ENCODE results near the gene ALOXE3. TPM values are rescaled to one million over a fixed set of nuclear protein-coding genes. Genes with fewer than 3 reads are reported as not detected.

The ALOXE3 gene
- total and polyA plus RNA-seq, 12 donors = 0.09 TPM; not detected in 11

DNA sequence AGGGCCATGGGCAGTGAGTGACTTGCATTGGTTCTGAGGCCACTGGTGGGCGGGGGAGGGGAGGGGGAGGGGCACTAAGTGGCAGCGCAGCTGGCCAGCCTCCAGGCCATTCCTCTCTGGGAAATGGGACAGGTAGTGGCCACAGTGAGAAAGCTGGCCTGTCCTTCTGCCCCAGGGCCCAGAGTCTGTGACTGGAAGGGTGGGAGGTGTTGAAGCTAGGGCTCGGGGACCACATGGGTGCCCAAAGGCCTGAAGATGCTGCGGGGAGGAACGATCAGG, 30.4 kb downstream of the ALOXE3 start:
- TF ChIP-seq, protein P1, sequence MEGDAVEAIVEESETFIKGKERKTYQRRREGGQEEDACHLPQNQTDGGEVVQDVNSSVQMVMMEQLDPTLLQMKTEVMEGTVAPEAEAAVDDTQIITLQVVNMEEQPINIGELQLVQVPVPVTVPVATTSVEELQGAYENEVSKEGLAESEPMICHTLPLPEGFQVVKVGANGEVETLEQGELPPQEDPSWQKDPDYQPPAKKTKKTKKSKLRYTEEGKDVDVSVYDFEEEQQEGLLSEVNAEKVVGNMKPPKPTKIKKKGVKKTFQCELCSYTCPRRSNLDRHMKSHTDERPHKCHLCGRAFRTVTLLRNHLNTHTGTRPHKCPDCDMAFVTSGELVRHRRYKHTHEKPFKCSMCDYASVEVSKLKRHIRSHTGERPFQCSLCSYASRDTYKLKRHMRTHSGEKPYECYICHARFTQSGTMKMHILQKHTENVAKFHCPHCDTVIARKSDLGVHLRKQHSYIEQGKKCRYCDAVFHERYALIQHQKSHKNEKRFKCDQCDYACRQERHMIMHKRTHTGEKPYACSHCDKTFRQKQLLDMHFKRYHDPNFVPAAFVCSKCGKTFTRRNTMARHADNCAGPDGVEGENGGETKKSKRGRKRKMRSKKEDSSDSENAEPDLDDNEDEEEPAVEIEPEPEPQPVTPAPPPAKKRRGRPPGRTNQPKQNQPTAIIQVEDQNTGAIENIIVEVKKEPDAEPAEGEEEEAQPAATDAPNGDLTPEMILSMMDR (IDR thresholded peaks at IDR 0.05) = no peak
- ATAC-seq = no peak
- no peak overlapping the region for H3K27ac ChIP-seq
- peaks cover 0 to 86% (median 54%) of the 10 kb centered on the region in 7 donors for H3K27me3 ChIP-seq
- DNase-seq = no peak
- H3K36me3 ChIP-seq = no peaks in the 10 kb centered on the region
- no peak overlapping the region for H3K4me3 ChIP-seq
- WGBS, 2 donors = 68 to 72% methylated on average over 5 of the region's 5 CpGs
- no peaks in the 10 kb centered on the region for H3K4me1 ChIP-seq
- intact Hi-C loops (cut with DNase I) = loop anchor here in 3 of 10 donors (10.0 kb wide), 1 partner anchor 217 kb away; no protein-coding TSS in a partner anchor
- H3K9me3 ChIP-seq = no peaks in the 10 kb centered on the region

DNA sequence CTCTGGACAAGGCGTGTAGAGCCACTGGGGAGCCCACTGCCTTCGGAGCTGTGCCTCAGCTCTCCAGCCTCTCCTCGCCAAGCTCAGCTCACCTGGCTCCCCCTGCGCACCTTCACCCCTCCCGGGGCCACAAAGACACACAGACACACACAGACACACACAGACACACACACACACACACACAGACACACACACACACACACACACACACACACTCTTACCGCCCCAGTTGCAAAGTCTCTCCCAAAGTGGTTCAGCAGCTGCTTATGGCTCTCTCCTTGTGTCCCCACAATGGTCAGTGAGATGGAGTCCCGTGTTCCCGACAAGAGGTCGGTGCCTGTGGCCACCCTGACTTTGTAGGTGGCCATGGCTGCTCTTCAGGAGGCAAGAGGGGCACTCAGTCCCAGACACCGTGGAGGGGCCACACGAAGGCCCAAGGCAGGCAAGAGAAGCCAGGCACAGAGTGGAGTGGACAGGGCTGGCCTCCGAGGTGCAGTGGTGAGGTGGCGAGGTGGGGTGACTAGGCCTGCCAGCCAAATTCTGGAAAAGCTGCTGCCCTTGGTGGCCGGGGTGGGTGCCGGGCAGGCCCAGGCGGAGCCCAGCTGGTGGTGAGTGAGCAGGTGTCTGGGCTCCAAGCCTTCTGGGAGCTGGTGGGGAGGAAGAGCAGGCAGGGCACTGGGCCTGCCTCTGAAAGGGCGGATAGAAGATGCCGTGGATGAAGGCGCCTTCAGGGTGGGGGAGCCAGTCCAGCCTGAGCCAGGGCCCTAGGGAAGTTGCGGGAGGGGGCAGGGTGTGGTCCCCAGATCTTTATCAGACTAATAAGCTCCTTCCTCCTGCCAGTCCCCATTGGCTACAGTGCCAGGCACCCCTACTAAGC, 31.0 kb downstream of the ALOXE3 start, which contains the start of gene ALOX12B:
Gene ALOX12B, minus strand, starts transcription at position 642 of the 877 bp plus-strand sequence. Its CDS starts 274 bp downstream, at position 368.
- peaks cover 0 to 86% (median 52%) of the 10 kb centered on the region in 7 donors for H3K27me3 ChIP-seq
- H3K9me3 ChIP-seq = no peaks in the 10 kb centered on the region
- ATAC-seq = peak in 1 of 8 donors; percentile 25
- no peak for DNase-seq
- intact Hi-C loops (cut with DNase I) = loop anchor here in 3 of 10 donors (10.0 kb wide), 1 partner anchor 217 kb away; no protein-coding TSS in a partner anchor
- H3K27ac ChIP-seq = no peak within 1 kb of the TSS
- no peaks in the 10 kb centered on the region for H3K36me3 ChIP-seq
- TF ChIP-seq, protein P1 (IDR thresholded peaks at IDR 0.05) = no peak
- H3K4me3 ChIP-seq = no peak within 1 kb of the TSS
- no peaks in the 10 kb centered on the region for H3K4me1 ChIP-seq
- 76 to 85% methylated on average over 18 to 20 of the region's 20 CpGs for WGBS, 2 donors

DNA sequence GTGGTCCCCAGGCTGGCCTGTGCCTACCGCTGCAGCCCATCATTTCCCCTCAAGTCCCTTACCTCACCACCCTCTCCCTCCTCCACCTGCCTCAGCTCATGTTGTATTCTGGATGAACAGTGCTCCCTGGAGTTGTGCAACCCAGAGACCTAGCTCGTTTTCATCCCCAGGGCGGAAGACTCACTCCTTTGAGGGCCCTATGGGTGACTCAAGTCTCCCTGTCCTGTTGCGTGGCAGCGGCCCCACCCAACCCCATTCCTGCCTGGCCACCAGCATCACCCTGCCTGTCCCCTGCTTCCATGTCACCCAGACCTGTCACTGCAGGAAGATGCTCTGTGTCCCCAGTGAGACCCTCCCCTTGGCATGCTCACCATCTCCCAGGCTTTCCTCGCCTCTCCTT, 34.1 kb downstream of the ALOXE3 start:
- peaks cover 0 to 86% (median 58%) of the 10 kb centered on the region in 7 donors for H3K27me3 ChIP-seq

DNA sequence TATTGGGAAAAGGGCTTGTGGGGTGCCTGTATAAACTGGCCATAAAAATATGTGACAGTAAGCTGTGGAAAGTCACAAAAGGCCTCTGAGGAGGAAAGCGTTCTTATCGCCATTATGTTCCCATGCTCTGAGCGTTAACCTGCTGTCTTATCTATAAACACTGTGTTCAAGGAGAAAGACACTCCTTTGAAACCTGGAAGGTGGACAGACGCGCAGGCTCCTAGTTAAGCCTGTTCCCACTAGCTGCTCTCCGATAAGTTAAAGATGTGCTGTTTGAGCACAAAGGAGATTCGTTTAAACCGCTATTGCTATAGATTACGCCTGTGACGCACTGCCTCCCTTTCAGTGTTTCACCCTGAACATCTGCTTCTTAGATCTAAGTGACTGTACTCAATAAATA, 36.0 kb downstream of the ALOXE3 start:
- no peak overlapping the region for H3K4me3 ChIP-seq
- DNase-seq = no peak
- peaks cover 0 to 90% (median 69%) of the 10 kb centered on the region in 7 donors for H3K27me3 ChIP-seq
- TF ChIP-seq, protein P1 (IDR thresholded peaks at IDR 0.05) = no peak
- no peak overlapping the region for H3K27ac ChIP-seq
- intact Hi-C loops (cut with DNase I) = loop anchor here in 3 of 10 donors (10.0 kb wide), 1 partner anchor 223 kb away; no protein-coding TSS in a partner anchor
- no peaks in the 10 kb centered on the region for H3K36me3 ChIP-seq
- no peak for ATAC-seq
- no peaks in the 10 kb centered on the region for H3K9me3 ChIP-seq
- WGBS, 2 donors = 76 to 82% methylated on average over 10 of the region's 10 CpGs
- peaks cover 3 to 19% (median 14%) of the 10 kb centered on the region in 9 donors for H3K4me1 ChIP-seq

More for the DNA sequence above, 34.1 kb downstream of the ALOXE3 start:
- H3K27ac ChIP-seq = no peak overlapping the region
- H3K4me3 ChIP-seq = no peak overlapping the region
- DNase-seq (no peak), ATAC-seq (no peak)
- peaks cover 3 to 16% (median 11%) of the 10 kb centered on the region in 9 donors for H3K4me1 ChIP-seq
- intact Hi-C loops (cut with DNase I) = loop anchor here in 3 of 10 donors (10.0 kb wide), 1 partner anchor 221 kb away; no protein-coding TSS in a partner anchor
- no peaks in the 10 kb centered on the region for H3K36me3 ChIP-seq
- no peaks in the 10 kb centered on the region for H3K9me3 ChIP-seq
- WGBS, 2 donors = 89 to 91% methylated on average over 6 of the region's 6 CpGs
- TF ChIP-seq, protein P1 (IDR thresholded peaks at IDR 0.05) = no peak
